DOHH2 (cell line): Measurements from ENCODE around the gene DPP3.

Source experiments
- H3F3A ChIP-seq: fragments of 200-600 bp; sonication (generic), shearing (Covaris generic); 2 replicates; pipeline ENCODE4 v1.6.0; 2016; ENCODE audit warnings: antibody characterized with exemption, mild to moderate bottlenecking; ENCODE audit not compliant: control insufficient read depth, insufficient read depth
- H3K27ac ChIP-seq: fragments of 200-600 bp; sonication (generic); 2 replicates; pipeline ENCODE4 v1.5.1; 2014; ENCODE audit warnings: low read depth, mild to moderate bottlenecking, low read length, moderate library complexity
- H3K27me3 ChIP-seq: fragments of 200-600 bp; sonication (generic); 2 replicates; pipeline ENCODE4 v1.6.1; 2014; ENCODE audit warnings: mild to moderate bottlenecking, low read length, mixed read lengths; ENCODE audit not compliant: control insufficient read depth
- H3K36me3 ChIP-seq: fragments of 200-600 bp; sonication (generic); 2 replicates; pipeline ENCODE4 v1.6.1; 2014; ENCODE audit warnings: mild to moderate bottlenecking, low read length, moderate library complexity, mixed read lengths; ENCODE audit not compliant: control insufficient read depth
- H3K4me1 ChIP-seq: fragments of 200-600 bp; sonication (generic); 2 replicates; pipeline ENCODE4 v1.6.1; 2014; ENCODE audit warnings: mild to moderate bottlenecking, low read length, mixed read lengths; ENCODE audit not compliant: control insufficient read depth
- H3K4me2 ChIP-seq: fragments of 200-600 bp; sonication (generic); 2 replicates; pipeline ENCODE4 v1.6.0; 2014; ENCODE audit warnings: mild to moderate bottlenecking, low read length, moderate library complexity
- H3K4me3 ChIP-seq: fragments of 200-600 bp; sonication (generic); 2 replicates; pipeline ENCODE4 v1.5.1; 2014; ENCODE audit warnings: mild to moderate bottlenecking, low read length, mixed read lengths
- H3K79me2 ChIP-seq: fragments of 200-600 bp; sonication (generic); 2 replicates; pipeline ENCODE4 v1.6.1; 2014; ENCODE audit warnings: mild to moderate bottlenecking, low read length, mixed read lengths; ENCODE audit not compliant: control insufficient read depth
- H3K9me2 ChIP-seq: fragments of 200-600 bp; sonication (generic); replicated peaks from 2 replicates; pipeline ENCODE4 v1.6.1; 2014; ENCODE audit warnings: mild to moderate bottlenecking, low read length, mixed read lengths; ENCODE audit not compliant: control insufficient read depth
- H3K9me3 ChIP-seq: fragments of 200-600 bp; sonication (generic); 2 replicates; pipeline ENCODE4 v1.6.1; 2014; ENCODE audit warnings: antibody characterized with exemption, low read length, mixed read lengths; ENCODE audit not compliant: control insufficient read depth, insufficient read depth
- H4K20me1 ChIP-seq: fragments of 200-600 bp; sonication (generic); 2 replicates; pipeline ENCODE4 v1.6.0; 2014; ENCODE audit warnings: low read depth, mild to moderate bottlenecking, antibody characterized with exemption, low read length, moderate library complexity; ENCODE audit not compliant: control insufficient read depth, insufficient read depth
- CTCF ChIP-seq: fragments of 200-600 bp; sonication (generic); IDR thresholded peaks from one replicate; pipeline ENCODE4 v1.5.1; 2014; ENCODE audit warnings: antibody characterized with exemption, mild to moderate bottlenecking, low read depth, low read length; ENCODE audit not compliant: poor library complexity, severe bottlenecking
- EZH2phosphoT487 ChIP-seq: fragments of 200-600 bp; sonication (generic); IDR thresholded peaks from 2 replicates; pipeline ENCODE4 v1.6.1; 2017; ENCODE audit warnings: borderline replicate concordance, mild to moderate bottlenecking, antibody characterized with exemption, low read length, moderate library complexity, mixed read lengths

Gene DPP3

GRCh38 chr11:66451663-66452062, 28.6 kb upstream of the DPP3 start:
- Histone ChIP-seq H3K4me2 (no peak overlapping the region), H3K9me3 (no peaks in the 10 kb centered on the region), H4K20me1 (no peaks in the 10 kb centered on the region), H3F3A (no peaks in the 10 kb centered on the region), H3K4me1 (no peaks in the 10 kb centered on the region), H3K36me3 (no peaks in the 10 kb centered on the region), H3K79me2 (no peaks in the 10 kb centered on the region), H3K9me2 (no peaks in the 10 kb centered on the region), H3K4me3 (no peak overlapping the region), H3K27me3 (peaks cover 22% of the 10 kb centered on the region), H3K27ac (no peak overlapping the region)
- no peak for TF ChIP-seq CTCF
- no peak for TF ChIP-seq EZH2phosphoT487

DNA sequence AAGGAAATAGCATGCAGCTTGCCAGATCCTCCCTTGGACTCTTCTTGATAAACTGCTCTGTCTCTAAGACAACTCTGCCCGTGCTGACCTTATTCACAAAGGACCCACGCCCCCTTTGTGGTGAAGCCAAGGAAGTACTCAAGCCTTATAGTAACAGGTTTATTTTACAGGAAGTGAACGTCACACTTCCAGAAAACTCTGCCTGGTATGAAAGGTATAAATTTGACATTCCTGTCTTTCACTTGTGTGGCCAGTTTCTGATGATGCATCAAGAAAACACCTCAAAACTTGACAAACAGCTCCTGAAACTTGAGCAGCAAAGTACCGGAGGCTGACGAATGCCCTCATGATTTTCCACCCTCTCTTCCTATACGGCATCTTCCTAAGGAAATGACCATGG, 26.0 kb upstream of the DPP3 start:
- H3K4me1 ChIP-seq: peaks cover 17% of the 10 kb centered on the region
- H3K27ac ChIP-seq: no peak overlapping the region
- no peak overlapping the region for H3K4me3 ChIP-seq
- H3K9me2 ChIP-seq: no peaks in the 10 kb centered on the region
- H3K4me2 ChIP-seq: no peak overlapping the region
- no peak for TF ChIP-seq EZH2phosphoT487
- no peak for TF ChIP-seq CTCF
- no peaks in the 10 kb centered on the region for H3K9me3 ChIP-seq
- no peaks in the 10 kb centered on the region for H4K20me1 ChIP-seq
- H3F3A ChIP-seq: no peaks in the 10 kb centered on the region
- H3K36me3 ChIP-seq: no peaks in the 10 kb centered on the region
- H3K79me2 ChIP-seq: no peaks in the 10 kb centered on the region
- peaks cover 28% of the 10 kb centered on the region for H3K27me3 ChIP-seq

DNA sequence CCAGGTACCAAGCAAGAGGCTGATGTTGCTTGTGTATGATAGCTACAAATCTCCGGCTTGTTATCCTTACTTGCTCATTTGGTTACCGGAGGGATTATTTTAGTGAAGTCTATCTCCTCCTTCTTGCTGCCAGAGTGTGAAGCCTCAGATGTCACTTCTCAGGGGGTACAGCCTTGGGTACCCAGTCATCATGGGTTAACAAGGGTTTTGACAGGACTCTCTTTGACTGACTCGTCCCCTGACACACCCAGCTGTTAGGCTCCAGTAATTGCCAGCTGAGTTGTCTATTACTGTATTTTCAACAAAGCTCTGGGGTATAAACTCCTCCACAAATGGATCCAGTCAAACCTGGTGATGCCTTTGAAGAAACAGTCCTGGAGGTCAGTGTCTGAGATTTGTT, 25.4 kb upstream of the DPP3 start:
- H3K27me3 ChIP-seq: peaks cover 28% of the 10 kb centered on the region

More for the DNA sequence above, 25.4 kb upstream of the DPP3 start:
- H3K9me2 ChIP-seq: no peaks in the 10 kb centered on the region
- H3K4me1 ChIP-seq: peaks cover 22% of the 10 kb centered on the region
- no peaks in the 10 kb centered on the region for H4K20me1 ChIP-seq
- H3K79me2 ChIP-seq: no peaks in the 10 kb centered on the region
- TF ChIP-seq CTCF (no peak), EZH2phosphoT487 (no peak)
- H3K4me3 ChIP-seq: no peak overlapping the region
- H3K9me3 ChIP-seq: no peaks in the 10 kb centered on the region
- no peak overlapping the region for H3K4me2 ChIP-seq
- no peak overlapping the region for H3K27ac ChIP-seq
- no peaks in the 10 kb centered on the region for H3F3A ChIP-seq
- H3K36me3 ChIP-seq: no peaks in the 10 kb centered on the region
